ENCODE measurements around the gene RABL6.
"Not testable (repeated sequence)": the region's sequence is repeated elsewhere in the genome, so short reads cannot be mapped to it uniquely, and the experiment has no call there.

The RABL6 gene

DNA sequence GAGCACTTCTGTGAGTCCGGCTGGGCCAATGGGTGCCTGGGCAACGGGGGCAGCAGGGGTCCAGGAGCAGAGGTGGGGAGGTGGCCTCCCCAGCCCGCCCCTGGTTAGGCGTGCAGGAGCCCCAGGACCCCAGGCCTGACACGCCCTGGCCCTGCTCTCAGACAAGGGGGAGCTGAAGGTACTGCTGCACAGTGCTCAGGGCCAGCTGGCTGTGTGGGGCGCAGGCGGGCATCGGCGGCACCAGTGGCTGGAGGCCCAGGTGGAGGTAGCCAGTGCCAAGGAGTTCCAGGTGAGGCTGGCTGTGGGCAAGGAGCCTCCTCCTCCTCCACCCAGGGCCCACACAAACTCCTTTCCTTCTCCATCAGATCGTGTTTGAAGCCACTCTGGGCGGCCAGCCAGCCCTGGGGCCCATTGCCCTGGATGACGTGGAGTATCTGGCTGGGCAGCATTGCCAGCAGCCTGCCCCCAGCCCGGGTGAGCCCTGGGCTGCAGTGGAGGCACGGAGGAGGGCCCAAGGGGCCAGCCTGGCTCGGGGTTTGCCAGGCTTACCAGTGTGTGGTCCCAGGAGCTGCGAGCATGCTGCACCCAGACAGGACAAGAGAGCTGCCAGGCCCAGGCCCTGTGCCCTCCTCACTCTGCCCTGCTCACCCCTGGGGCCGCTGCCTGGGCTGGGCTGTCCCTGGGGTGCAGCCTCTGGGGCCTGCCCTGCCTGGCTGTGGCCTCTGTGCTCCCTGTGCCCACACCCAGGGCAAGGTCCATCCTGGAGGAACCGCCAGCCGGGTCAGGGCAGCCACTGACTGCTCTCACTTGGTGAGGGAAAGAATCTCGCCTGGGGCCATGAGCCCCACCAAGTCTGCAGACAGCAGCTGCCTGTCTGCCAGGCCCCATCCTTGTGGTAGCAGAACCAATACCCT, 51.4 kb downstream of the RABL6 start:
- peak in 1 of 5 donors; percentile 12 for DNase-seq

DNA sequence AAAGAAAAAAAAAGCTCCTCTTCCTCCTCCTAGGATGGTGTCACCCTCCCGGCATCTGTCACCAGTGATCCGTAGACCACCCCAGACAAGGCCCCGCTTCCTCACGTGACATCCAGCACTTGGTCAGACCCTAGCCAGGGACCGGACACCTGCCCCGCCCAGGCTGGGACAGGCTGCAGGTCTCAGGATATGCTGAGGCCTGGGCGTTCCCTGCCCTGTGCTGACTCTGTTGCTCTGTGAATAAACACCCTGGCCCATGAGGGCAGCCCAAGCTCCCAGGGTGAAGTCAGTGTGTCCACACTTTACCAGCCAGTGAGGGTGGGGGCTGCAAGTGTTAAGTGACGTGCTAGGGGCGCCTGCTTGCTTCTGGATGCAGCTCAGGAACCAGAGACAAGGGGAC, 52.8 kb downstream of the RABL6 start:
- DNase-seq = no peak

DNA sequence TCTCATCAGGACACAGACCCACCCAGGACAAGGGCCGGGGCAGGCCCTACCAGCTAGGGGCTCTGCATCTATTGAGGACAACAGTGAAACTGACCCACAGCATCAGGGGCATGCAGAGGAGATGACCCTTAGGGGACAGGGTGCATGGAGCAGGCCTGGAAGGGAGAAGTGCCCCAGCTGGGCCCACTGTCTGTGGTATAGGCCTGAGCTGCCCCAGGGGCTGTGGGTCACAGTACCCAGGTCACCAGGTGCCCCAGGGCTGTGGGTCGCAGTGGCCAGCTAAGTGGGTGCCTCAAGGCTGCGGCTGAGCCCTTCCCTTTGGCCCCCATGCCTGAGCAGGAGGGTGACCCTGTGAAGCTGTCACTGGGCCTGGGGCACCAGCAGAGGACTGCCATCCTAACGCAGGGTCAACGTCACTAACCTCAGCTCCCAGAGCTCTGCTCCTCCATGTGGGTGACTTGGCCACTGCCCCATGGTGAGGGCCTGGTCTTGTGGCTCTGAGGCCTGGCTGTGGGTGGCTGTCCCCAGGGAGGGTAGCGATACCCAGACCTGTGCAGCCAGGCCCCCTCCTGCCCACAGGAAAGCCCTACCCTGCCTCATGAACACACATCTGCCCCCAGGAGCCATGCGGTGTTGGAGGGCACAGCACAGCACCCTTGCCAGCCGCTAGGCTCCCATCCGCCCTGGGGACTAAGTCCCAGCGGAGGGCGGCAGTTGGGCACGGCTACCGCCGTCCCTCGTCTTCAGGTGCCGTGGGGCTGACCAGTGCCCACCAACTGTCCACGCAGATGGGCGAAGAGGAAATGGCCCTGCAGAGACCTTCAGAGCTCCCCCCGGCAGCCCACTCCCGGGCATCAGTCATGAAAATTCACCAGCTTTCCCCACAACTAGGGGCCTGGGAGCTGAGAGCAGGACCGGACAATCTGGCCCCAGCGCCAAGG, 53.5 kb downstream of the RABL6 start:
- no peak for DNase-seq

DNA sequence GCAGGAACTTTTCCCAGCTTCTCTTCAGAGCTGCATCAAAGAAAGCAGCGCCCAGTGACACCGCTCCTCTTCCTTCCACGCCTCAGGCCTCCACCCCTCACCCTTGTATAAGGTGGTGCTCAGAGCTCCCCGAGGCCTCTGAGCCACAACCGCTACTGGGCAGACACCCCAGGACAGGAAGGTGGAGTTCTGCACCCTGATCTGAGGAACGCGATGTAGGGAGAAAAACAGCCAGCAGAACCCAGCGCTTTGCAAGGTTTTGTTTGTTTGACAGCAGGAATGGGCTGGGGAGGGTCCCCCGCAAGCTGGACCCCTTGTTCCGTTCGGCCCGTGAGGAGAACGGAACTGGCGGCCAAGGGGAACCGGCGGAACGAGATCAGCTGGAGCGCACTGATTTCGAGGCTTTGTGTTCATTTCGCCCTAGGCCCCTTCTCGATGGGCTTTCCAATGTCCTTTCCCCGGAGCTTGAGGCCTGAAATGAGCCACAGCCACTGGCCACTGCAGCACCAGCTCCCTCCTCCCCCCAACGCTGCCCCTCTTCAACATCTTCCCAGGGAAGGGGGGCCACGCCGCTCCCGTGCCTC, 54.2 kb downstream of the RABL6 start:
- no peak for DNase-seq

DNA sequence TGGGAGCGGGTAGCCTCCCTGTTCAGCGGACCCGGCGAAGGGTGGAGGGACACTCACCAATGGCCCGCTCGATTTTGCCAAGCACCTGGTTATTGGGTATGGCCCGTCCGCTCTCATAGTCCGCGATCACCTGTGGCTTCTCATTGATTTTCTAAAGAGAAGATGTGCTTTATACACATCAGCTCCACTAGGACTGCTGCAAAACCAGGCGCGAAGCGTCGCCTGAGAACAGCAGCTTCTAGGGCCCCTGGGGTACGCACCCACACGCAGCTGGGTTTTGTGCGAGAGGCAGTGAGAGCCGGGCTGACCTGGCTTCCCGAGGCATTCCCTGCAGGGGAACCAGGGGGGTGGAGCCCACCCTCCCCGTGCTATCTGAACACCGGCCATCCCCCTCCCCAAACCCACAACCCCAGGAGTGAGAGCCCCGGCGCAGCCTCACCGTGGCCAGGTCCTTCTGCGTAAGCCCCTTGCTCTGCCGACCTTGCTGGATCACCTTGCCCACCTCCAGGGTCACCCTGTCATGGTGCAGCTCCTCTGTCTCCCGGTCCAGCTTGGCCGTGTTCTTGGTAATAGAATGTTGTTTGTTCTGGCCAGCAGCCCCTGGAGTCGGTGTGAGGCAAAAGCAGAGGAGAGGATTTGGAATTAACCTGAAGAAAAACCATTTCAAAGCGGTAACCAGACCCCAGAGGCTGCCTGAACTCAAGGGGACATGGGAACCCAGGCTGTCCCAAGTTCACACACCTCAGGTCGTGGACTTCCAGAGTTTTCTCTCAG, 55.3 kb downstream of the RABL6 start:
- DNase-seq = no peak

DNA sequence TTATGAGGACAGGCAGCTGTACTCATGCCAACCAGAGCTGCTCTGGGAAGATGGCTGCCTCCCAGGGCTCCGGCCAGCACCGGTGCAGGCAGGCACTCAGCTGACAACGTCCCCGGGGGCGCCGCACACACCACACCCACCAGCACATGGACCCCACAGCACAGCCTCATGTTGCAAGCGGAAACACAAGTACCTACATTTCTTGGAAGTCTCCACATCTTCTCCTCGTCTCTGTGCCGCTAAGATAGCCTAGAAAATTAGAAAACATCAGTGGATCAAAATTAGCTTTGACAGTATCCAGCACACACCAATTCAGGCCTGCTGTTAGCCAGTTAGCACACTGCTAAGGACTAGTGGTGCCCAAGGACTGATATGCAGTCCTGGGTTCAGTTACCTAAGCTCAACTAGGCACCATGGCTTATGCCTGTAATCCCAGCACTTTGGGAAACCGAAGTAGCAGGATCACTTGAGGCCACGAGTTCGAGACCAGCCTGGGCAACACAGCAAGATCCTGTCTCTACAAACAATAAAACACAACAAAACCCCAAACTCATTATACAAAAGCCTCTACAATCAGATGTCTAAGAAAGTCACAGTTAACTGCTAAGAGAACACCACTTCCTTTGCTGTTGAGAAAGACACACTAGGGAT, 56.0 kb downstream of the RABL6 start:
- no peak for DNase-seq

DNA sequence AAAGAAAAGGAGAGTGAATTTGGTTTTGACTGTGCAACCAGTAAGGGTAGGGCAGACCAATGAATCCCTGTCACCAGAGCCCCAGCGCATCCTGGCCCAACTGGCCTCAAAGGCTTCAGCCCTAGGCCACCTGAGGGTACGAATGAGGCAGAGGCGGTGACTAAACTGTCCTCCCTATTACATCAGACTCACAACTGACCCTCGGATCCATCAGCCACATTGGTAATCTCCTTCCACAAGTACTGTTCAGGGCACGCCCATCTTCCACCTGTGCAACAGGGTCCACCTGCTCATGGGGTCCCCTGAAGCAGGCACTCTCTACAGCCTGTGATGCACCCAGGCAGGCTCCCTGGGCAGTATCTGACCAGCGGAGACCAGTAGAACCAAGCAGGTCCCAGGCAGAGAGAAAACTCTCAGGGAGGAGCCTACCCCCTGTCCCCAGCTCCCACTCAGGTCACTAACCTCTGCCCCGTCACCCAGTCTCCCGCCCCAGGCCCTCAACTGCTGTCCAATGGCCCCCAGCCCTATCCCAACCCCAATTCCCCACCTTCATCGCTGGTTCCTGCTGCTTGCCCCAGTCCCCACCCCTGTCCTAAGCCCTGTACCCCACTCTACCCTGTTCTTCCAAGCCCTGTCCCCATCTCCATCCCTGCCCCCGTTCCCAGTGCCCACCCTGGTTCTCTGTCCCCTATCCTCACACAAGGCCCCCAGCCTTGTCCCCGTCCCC, 57.5 kb downstream of the RABL6 start:
- DNase-seq = peak in 1 of 5 donors; percentile 1

DNA sequence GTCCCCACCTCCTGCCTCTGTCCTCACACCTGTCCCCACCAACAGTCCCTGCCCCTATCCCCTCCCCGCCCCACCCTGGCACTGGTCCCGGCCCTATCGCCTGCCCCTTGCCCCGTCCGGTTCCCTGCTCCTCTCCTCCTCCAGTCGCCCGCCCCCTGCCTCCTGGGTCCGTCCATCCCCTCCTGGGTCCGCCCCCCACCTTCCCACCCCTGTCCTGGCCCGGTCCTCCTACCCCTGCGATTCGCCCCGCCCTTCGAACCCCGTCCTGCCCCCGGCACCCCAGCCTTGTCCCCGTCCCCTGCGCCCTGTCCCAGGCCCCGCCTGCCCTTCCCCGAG, 58.0 kb downstream of the RABL6 start:
- no peak for DNase-seq

DNA sequence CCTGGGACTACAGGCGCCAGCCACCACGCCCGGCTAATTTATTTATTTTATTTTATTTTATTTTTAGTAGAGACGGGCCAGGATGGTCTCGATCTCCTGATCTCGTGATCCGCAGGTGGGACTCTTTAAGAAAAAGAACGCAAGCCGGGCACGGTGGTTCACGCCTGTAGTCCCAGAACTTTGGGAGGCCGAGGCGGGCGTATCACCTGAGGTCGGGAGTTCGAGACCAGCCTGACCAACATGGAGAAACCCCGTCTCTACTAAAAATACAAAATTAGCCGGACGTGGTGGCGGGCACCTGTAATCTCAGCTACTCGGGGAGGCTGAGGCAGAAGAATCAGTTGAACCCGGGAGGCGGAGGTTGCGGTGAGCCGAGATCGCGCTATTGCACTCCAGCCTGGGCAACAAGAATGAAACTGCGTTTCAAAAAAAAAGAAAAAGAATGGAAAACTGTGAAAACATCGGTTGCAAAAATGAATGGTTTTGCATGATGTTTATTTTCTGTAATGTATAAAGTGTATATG, 59.2 kb downstream of the RABL6 start:
- not testable (repeated sequence) for DNase-seq

DNA sequence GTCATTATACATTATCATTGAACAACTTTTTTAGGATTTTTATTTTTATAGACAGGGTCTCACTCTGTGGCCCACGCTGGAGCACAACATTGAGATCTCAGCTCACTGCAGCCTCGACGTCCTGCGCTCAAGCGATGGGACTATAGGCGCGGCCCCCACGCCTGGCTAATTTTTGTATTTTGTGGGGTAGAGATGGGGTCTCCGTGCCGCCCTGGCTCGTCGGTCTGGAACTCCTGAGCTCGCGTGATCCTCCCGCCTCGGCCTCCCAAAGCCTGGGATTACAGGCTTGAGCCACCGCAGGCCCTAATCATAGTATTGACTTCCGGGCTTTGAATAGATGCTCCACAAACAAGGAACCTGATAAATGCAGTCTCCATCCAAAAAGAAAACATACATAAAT, 59.7 kb downstream of the RABL6 start:
- no peak for DNase-seq

DNA sequence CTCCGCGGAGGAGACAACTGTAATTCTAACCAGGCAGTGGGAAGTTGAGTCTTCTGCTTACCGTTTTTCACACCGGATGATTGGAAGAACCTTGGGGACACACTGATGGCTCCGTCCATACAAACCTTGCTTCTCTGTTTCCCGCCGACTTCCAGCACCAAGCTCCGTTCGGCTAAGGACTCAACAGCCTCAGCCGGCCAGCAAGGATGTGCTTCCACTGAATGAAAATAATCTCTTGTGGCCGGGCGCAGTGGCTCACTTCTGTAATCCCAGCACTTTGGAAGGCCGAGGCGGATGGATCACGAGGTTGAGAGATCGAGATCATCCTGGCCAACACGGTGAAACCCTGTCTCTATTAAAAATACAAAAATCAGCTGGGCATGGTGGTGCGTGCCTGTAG, 60.2 kb downstream of the RABL6 start:
- DNase-seq = no peak

DNA sequence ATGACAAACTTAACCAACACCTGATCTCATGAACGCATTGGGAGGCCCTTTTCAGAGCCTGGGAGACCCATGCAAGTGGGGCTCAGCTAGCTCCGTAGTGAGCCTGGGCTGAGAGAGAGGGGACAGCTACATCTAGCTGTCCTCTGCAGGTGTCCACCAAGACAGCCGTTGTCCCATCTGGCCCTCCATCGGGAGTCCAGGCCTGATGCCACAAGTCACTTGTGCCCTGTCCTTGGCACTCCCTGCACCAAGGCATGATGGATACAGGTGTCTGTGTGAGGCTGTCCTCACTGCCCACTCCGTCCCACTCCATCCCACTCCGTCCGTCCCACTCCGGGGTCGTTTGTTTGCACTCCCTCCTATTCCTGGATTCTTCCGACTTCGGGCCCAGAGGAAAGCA, 60.9 kb downstream of the RABL6 start:
- DNase-seq = no peak

DNA sequence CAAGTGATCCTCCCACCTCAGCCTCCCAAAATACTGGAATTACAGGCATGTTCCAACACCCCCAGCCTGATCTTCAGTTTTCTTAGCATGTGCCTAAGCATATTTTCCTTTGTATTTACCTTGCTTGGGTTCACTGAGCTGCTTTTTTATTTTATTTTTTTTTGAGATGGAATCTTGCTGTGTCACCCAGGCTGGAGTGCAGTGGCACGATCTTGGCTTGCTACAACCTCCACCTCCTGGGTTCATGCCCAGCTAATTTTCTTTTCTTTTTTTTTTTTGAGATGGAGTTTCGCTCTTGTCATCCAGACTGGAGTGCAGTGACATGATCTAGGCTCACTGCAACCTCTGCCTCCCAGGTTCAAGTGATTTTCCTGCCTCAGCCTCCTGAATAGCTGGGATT, 61.9 kb downstream of the RABL6 start:
- DNase-seq = not testable (repeated sequence)

DNA sequence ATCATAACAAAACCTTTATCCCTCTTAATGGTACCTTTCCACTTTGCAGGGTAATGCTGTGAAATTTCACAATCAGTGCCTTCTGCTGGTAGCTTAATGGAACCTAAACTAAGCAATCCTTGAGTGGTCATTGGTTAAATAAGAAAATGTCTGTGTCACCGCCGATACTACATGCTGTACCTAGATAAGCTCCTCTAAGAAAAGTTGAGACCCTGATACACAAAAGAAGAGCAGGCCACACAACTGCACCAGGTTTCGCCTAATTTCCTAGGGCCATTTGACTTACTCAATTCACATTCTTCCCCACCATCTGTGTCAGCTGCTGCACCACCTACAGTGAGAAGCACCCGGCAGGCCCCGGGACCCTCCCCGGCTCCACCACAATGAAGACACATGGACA, 67.4 kb downstream of the RABL6 start:
- no peak for DNase-seq

DNA sequence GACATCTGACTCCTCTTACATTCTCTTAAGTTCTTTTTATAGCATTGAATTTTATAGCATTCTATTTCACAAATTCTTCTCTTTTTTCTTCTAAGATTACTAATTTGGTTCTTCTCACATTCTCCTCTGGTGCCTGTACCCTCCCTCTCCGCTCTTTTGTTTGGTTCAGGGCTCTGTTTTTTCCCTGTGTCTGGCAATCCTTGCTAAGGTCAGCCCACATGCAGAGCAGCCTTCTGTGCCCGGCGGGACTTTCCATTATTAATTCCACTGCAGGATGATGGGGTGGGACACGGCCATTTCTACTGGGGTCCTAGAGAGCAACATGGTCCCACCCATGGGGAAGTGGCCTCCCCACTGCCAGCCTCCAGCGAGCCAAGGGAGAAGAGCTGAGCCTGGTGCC, 68.7 kb downstream of the RABL6 start:
- no peak for DNase-seq

DNA sequence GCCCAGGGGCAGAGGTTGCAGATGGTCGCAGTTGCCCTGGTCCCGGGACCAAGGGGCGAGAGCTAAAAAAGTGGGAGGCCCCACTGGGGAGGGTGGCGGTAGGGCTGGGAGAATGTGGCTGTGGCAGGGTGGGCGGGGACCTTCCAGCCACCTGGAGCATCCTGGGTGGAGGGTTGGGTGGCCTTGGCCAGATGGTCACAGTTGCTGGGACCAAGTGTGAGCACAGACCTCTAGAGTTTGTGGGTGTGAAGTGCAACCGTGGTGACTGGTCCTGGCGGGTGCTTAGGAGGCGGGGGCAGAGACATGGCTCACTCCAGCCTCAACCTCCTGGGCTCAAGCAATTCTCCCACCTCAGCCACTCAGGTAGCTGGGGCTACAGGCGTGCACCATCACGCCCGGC, 72.9 kb downstream of the RABL6 start:
- no peak for DNase-seq

DNA sequence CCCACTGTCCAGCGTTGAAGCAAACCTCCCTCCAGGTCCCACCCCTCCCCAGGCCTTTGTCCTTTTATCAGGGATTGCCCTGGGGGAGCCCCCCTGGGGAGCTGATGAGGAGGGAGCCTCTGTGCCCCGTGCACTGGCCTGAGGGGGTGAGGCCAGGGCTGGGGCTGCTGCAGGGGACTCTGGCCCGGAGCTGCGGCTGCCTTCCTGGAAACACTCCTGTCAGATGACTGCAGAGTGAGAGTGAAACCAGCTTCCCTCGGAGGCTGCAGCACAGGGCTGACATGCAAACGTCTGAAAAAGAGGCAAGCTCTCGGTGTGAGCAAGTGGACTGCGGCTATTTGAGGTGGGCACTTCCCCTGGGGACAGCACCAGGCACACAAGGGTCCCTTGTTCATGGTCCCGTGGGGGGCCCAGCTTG, 74.0 kb downstream of the RABL6 start:
- peak in 2 of 5 donors; percentile 22 to 85 for DNase-seq

DNA sequence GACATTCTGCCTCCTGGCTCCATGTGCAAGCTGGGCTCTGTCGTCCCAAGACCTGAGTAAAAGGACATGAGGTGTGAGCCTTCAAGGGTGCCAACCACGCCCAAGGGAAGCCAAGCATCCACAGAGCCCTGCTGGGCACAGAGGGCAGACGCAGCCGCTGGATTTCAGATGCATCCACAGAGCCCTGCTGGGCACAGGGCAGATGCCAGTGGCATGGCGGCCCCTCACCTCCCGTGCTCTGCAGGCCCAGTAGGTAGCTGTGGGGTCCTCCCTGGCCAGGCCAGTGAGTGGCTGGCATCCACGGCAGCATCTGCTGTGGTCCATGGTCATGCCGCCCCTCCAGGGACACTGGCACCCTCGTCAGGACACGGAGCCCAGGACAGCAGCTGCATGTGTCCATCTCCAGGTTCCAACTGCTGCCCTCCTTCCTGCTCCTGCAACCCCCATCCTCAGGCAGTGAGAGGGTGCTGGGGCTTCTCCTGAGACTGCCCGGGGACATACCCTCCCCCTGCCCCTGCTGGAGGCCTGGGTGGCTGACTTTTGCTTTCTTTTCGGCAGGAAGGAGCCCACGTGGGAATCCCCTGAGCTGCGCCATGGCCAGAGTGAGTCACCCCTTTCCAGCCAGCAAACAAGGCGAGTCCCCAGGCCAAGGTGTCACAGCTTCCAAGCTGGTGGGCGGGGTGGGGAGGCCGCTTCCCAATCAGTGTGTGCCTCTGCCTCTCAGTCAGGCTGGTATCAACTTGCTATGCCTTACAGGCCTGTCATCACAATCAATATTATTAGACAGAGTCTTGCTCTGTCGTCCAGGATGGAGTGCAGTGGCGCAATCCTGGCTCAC, 74.6 kb downstream of the RABL6 start:
- peak; percentile 78 to 88 (median 85) for DNase-seq

DNA sequence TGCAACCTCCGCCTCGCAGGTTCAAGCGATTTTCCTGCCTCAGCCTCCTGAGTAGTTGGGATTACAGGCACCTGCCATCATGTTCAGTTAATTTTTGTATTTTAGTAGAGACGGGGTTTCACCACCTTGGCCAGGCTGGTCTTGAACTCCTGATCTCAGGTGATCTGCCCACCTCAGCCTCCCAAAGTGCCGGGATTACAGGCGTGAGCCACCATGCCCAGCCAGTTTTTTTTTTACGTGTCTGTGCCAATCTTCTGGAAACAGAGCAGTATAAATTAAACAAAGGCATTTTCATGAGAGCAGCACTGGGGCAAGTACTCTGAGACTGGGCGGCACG, 75.2 kb downstream of the RABL6 start:
- DNase-seq = not testable (repeated sequence)

DNA sequence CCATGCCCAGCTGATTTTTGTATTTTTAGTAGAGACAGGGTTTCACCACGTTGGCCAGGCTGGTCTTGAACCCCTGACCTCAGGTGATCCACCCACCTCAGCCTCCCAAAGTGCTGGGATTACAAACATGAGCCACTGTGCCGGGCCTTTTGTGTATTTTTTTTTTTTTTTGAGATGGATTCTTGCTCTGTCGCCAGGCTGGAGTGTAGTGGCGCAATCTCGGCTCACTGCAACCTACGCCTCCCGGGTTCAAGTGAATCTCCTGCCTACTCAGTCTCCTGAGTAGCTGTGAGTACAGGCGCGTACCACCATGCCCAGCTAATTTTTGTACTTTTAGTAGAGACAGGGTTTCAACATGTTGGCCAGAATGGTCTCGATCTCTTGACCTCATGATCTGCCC, 75.9 kb downstream of the RABL6 start:
- not testable (repeated sequence) for DNase-seq

Data from T-helper 1 cell (primary cell).